Pancreas (tissue), 10 donors: Measurements from ENCODE around the gene SERPINB10. TPM values are rescaled to one million over a fixed set of nuclear protein-coding genes. Genes with fewer than 3 reads are reported as not detected.

Source experiments
- ATAC-seq, 4 donors: fragments of 200-7000 bp; cut with Tn5 transposase; one replicate each; pipeline versions ENCODE4 v1.8.0 to v1.9.1; 2020; ENCODE audit warnings: mild to moderate bottlenecking in 4 of 4, moderate library complexity in 4 of 4
- DNase-seq, 6 donors: peaks; one replicate each; pipeline ENCODE4 v3.0.0-alpha.2; 2020
- FAIRE-seq: peaks from 2 replicates; lab custom pipeline; 2012; peaks lifted over from hg19 to GRCh38; lab: Jason Lieb, UNC
- H3K27ac ChIP-seq, 4 donors: fragments of 200-600 bp; sonication (generic); 1 replicate in 3 of 4; 2 replicates in 1 of 4; pipeline versions ENCODE4 v1.5.0 to v1.8.0; 2020
- H3K27me3 ChIP-seq, 4 donors: fragments of 200-600 bp; one replicate each; pipeline ENCODE4 v1.8.0; 2021
- H3K36me3 ChIP-seq, 3 donors: fragments of 200-600 bp; sonication (generic) in 1 of 3; one replicate each; pipeline versions ENCODE4 v1.5.0 to v1.8.0; 2020 to 2021
- H3K4me1 ChIP-seq, 3 donors: fragments of 200-600 bp; one replicate each; pipeline ENCODE4 v1.8.0; 2021
- H3K4me3 ChIP-seq, 4 donors: fragments of 200-600 bp; sonication (generic) in 2 of 4; one replicate each; pipeline versions ENCODE4 v1.5.0 to v1.8.0; 2020 to 2021
- H3K9me3 ChIP-seq, 4 donors: fragments of 200-600 bp; one replicate each; pipeline ENCODE4 v1.8.0; 2021
- CTCF ChIP-seq, 4 donors: fragments of 200-600 bp; sonication (generic) in 3 of 4; IDR thresholded peaks; one replicate each; pipeline versions ENCODE4 v1.5.0 to v1.8.0; 2021; ENCODE audit warnings: antibody characterized with exemption in 4 of 4
- WGBS, 2 donors: extraction: QIAGEN DNeasy Blood & Tissue Kit; methylation state at CpG; one replicate each; pipeline ENCODE4 v1.1.7; 2013; 5-methylcytosine and 5-hydroxymethylcytosine counted together
- intact Hi-C, 3 donors: fragments of 100-400 bp; cut with DNase I; formaldehyde crosslinking; loops; one replicate each; pipeline versions ENCODE4 v1.11.1 to v1.14.2; 2022
- polyA plus RNA-seq, 2 donors: library from polyadenylated mRNA; stranded (reverse); fragments of 200-250 nt; gene quantifications; one replicate each; pipeline ENCODE4 v1.2.3, GENCODE V29; 2013
- total RNA-seq, 6 donors: library from RNA; stranded (reverse); fragmentation: NEBNext Ultra II Directional in 4 of 6; extraction: Animal tissue kit (Norgen Biotek cat#: 25700) in 4 of 6; gene quantifications; one replicate each; pipeline versions ENCODE4 v1.2.1 to v1.2.4, GENCODE V29; 2021 to 2023
- donor health status: healthy with polysubstance abuse.
- donor health status: DM: no; HTN: no; CAD: no; lungs with moderate emphysema.
- donor health status: DM: no; HTN: no; CAD: no.
- donor health status: control.
- donor health status: control.
- donor health status: Bipolar disorder and iron deficiency.
- donor health status: DM: yes; HTN: yes; CAD: no.
- donor health status: DM: no; HTN: no; CAD: no.
- donor health status: DM: no; HTN: no; CAD: no.
- donor health status: DM: yes; HTN: yes; CAD: no.

Gene SERPINB10
- not detected for total RNA-seq
- polyA plus RNA-seq = not detected

- H3K36me3 ChIP-seq = no peaks in the 10 kb centered on the region
- no peak for ATAC-seq
Measured at GRCh38 chr18:63907664-63908063, at the start of gene SERPINB10. TSS of gene SERPINB10 (plus strand) at chr18:63907958. CDS start at chr18:63915511, 7,553 bp downstream.

GRCh38 chr18:63858456-63858855, 49.3 kb upstream of the SERPINB10 start:
- ATAC-seq = no peak
- Histone ChIP-seq H3K4me1 (no peaks in the 10 kb centered on the region), H3K9me3 (no peaks in the 10 kb centered on the region), H3K27me3 (no peaks in the 10 kb centered on the region), H3K36me3 (no peaks in the 10 kb centered on the region), H3K27ac (no peak overlapping the region), H3K4me3 (no peak overlapping the region)
- intact Hi-C loops = loop anchor here in 1 of 3 donors (10.0 kb wide), 1 partner anchor 344 kb away; no protein-coding TSS in a partner anchor
- DNase-seq = no peak
- no peak for TF ChIP-seq CTCF (IDR thresholded peaks at IDR 0.05)
- FAIRE-seq = no peak
- WGBS, 2 donors = 52 to 82% methylated on average over 1 of the region's 1 CpG

More at GRCh38 chr18:63907664-63908063, at the start of gene SERPINB10:
- FAIRE-seq (no peak), DNase-seq (no peak)
- Histone ChIP-seq H3K9me3 (no peaks in the 10 kb centered on the region), H3K27ac (no peak within 1 kb of the TSS), H3K4me1 (no peaks in the 10 kb centered on the region), H3K27me3 (no peaks in the 10 kb centered on the region), H3K4me3 (no peak within 1 kb of the TSS)
- no peak for TF ChIP-seq CTCF (IDR thresholded peaks at IDR 0.05)
- intact Hi-C loops = no loop called here

- H3K4me3 ChIP-seq = no peak overlapping the region
- 92 to 93% methylated on average over 2 of the region's 2 CpGs for WGBS, 2 donors
- no peaks in the 10 kb centered on the region for H3K4me1 ChIP-seq
- ATAC-seq (no peak), FAIRE-seq (no peak), DNase-seq (no peak)
- intact Hi-C loops = loop anchor here in 1 of 3 donors (10.0 kb wide), 1 partner anchor 345 kb away; no protein-coding TSS in a partner anchor
- no peak overlapping the region for H3K27ac ChIP-seq
- H3K27me3 ChIP-seq = no peaks in the 10 kb centered on the region
- no peaks in the 10 kb centered on the region for H3K36me3 ChIP-seq
- H3K9me3 ChIP-seq = no peaks in the 10 kb centered on the region
- TF ChIP-seq CTCF (IDR thresholded peaks at IDR 0.05) = no peak
Measured at GRCh38 chr18:63859781-63860475, 47.8 kb upstream of the SERPINB10 start.

GRCh38 chr18:63860531-63860930, 47.2 kb upstream of the SERPINB10 start:
- FAIRE-seq (no peak), DNase-seq (no peak), ATAC-seq (no peak)
- 88 to 93% methylated on average over 2 of the region's 2 CpGs for WGBS, 2 donors
- no peak for TF ChIP-seq CTCF (IDR thresholded peaks at IDR 0.05)
- Histone ChIP-seq H3K9me3 (no peaks in the 10 kb centered on the region), H3K4me1 (no peaks in the 10 kb centered on the region), H3K4me3 (no peak overlapping the region), H3K27ac (no peak overlapping the region), H3K27me3 (no peaks in the 10 kb centered on the region), H3K36me3 (no peaks in the 10 kb centered on the region)
- intact Hi-C loops = no loop called here
